Spleen (tissue), 11 donors: ENCODE data around the gene TJP3. TPM values are rescaled to one million over a fixed set of nuclear protein-coding genes. Genes with fewer than 3 reads are reported as not detected.

ENCODE experiments used
- DNase-seq: peaks from one replicate; pipeline ENCODE4 v3.0.0-alpha.2; 2020
- H3K27ac ChIP-seq, 8 donors: fragments of 200-600 bp; sonication (generic) in 7 of 8; 1 replicate in 4 of 8; 2 replicates in 4 of 8; pipeline versions ENCODE4 v1.5.0 to v1.8.0; 2016 to 2021; ENCODE audit warnings: inconsistent platforms in 4 of 8, mild to moderate bottlenecking in 4 of 8, moderate library complexity in 1 of 8
- H3K27me3 ChIP-seq, 7 donors: fragments of 200-600 bp; sonication (generic) in 6 of 7; replicated peaks in 1 of 7; 1 replicate in 4 of 7; 2 replicates in 3 of 7; pipeline versions ENCODE4 v1.5.0 to v1.8.0; 2016 to 2021; ENCODE audit warnings: inconsistent platforms in 3 of 7, mild to moderate bottlenecking in 1 of 7
- H3K36me3 ChIP-seq, 6 donors: fragments of 200-600 bp; sonication (generic) in 5 of 6; 1 replicate in 4 of 6; 2 replicates in 2 of 6; pipeline versions ENCODE4 v1.5.0 to v1.8.0; 2016 to 2021; ENCODE audit warnings: inconsistent platforms in 2 of 6
- H3K4me1 ChIP-seq, 6 donors: fragments of 200-600 bp; sonication (generic) in 5 of 6; 1 replicate in 3 of 6; 2 replicates in 3 of 6; pipeline versions ENCODE4 v1.5.0 to v1.8.0; 2016 to 2021; ENCODE audit warnings: inconsistent platforms in 3 of 6
- H3K4me3 ChIP-seq, 8 donors: fragments of 200-600 bp; sonication (generic) in 7 of 8; 1 replicate in 4 of 8; 2 replicates in 4 of 8; pipeline versions ENCODE4 v1.5.0 to v1.8.0; 2016 to 2021; ENCODE audit warnings: inconsistent platforms in 4 of 8, mild to moderate bottlenecking in 4 of 8, moderate library complexity in 2 of 8
- H3K9me3 ChIP-seq, 8 donors: fragments of 200-600 bp; sonication (generic) in 7 of 8; 1 replicate in 4 of 8; 2 replicates in 4 of 8; pipeline versions ENCODE4 v1.5.0 to v1.8.0; 2016 to 2021; ENCODE audit warnings: inconsistent platforms in 4 of 8
- POLR2A ChIP-seq, 3 donors: fragments of 450-650 bp; IDR thresholded peaks; one replicate each; pipeline ENCODE4 v1.5.1; 2017; ENCODE audit warnings: antibody characterized with exemption in 3 of 3, mild to moderate bottlenecking in 1 of 3
- POLR2AphosphoS5 ChIP-seq, 3 donors: sonication (generic); formaldehyde crosslinking; IDR thresholded peaks; one replicate each; pipeline ENCODE4 v1.5.1; 2017; ENCODE audit warnings: antibody characterized with exemption in 3 of 3
- WGBS, 5 donors: extraction: QIAGEN DNeasy Blood & Tissue Kit in 3 of 5; methylation state at CpG; one replicate each; pipeline versions ENCODE4 v1.1.5 to v1.1.7; 2013 to 2018; 5-methylcytosine and 5-hydroxymethylcytosine counted together
- intact Hi-C: fragments of 100-400 bp; cut with DNase I; formaldehyde crosslinking; loops from one replicate; pipeline ENCODE4 v1.15.0; 2023; ENCODE audit warnings: low total_unique reads
- polyA plus RNA-seq, 3 donors: library from polyadenylated mRNA; stranded (reverse); fragments of 200-250 nt; gene quantifications; one replicate each; pipeline ENCODE4 v1.2.1, GENCODE V29; 2013
- total RNA-seq, 7 donors: library from RNA; depleted of rRNA in 3 of 7; stranded (reverse); fragments of >200 nt in 3 of 7; fragmentation: NEBNext Ultra II Directional in 4 of 7; extraction: Animal tissue kit (Norgen Biotek cat#: 25700) in 4 of 7; gene quantifications; one replicate each; pipeline versions ENCODE4 v1.1.0 to v1.2.1, GENCODE V29; 2016 to 2021
- TF ChIP-seq, protein P1 (sequence below), 11 experiments: fragments of 200-600 bp in 7 of 11; fragments of 450-650 bp in 4 of 11; sonication (generic) in 4 of 11; IDR thresholded peaks in 8 of 11; conservative IDR thresholded peaks in 3 of 11; 1 replicate in 7 of 11; 2 replicates in 4 of 11; pipeline versions ENCODE4 v1.4.0 to v1.8.0; 2016 to 2021; ENCODE audit warnings: antibody characterized with exemption in 11 of 11, inconsistent platforms in 4 of 11, mild to moderate bottlenecking in 1 of 11
- donor health status: healthy with polysubstance abuse.
- donor health status: DM: no; HTN: no; CAD: no; lungs with moderate emphysema.
- donor health status: DM: no; HTN: no; CAD: no.
- donor health status: Bipolar disorder and iron deficiency.
- donor health status: healthy.
- donor health status: DM: no; HTN: no; CAD: no.
- donor health status: DM: yes; HTN: yes; CAD: no.

Gene TJP3
- total and polyA plus RNA-seq, 10 donors, result 0.39 to 9.0 (median 2.3) TPM

DNA sequence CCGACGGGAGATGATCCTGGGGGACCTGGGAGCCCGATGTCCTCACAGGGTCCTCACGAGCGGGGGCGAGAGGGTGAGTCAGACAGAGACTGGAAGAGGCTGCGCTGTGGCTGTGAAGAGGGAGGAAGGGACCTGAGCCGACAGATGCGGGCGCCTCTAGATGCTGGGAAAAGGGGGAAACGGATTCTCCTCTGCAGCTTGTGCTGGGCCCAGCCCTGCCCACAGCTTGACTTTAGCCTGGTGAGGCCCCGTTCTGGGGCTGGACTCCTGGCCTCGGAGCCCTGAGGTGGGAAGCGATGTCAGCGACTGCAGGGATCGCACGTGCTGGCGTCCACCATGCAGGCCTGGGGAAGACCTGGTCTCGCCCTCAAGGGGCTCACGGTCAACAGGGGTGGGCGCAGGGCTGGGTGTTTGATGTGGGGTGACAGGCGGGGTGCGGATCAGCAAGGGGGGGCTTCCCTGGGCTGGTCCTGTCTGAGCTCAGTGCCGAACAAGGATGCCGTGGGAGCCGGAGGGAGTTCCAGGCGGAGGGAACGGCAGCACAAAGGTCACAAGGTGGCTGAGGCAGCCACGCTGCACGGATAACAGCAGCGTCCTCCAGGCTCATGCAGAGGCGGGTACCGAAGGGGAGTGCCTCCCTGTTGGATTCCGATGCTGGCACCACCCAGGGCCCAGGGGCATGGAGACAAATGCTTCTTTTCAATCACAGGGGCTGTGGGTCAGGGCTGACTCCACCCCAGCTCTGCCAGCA, 39.7 kb upstream of the TJP3 start:
- Histone ChIP-seq H3K9me3 (no peaks in the 10 kb centered on the region), H3K27ac (peak overlapping the region in 1 of 8 donors; percentile 80), H3K27me3 (peaks cover 0 to 21% (median 0%) of the 10 kb centered on the region in 7 donors), H3K4me1 (peaks cover 33 to 77% (median 54%) of the 10 kb centered on the region in 6 donors), H3K4me3 (no peak overlapping the region), H3K36me3 (peaks cover 0 to 64% (median 11%) of the 10 kb centered on the region in 6 donors)
- TF ChIP-seq, protein P1, sequence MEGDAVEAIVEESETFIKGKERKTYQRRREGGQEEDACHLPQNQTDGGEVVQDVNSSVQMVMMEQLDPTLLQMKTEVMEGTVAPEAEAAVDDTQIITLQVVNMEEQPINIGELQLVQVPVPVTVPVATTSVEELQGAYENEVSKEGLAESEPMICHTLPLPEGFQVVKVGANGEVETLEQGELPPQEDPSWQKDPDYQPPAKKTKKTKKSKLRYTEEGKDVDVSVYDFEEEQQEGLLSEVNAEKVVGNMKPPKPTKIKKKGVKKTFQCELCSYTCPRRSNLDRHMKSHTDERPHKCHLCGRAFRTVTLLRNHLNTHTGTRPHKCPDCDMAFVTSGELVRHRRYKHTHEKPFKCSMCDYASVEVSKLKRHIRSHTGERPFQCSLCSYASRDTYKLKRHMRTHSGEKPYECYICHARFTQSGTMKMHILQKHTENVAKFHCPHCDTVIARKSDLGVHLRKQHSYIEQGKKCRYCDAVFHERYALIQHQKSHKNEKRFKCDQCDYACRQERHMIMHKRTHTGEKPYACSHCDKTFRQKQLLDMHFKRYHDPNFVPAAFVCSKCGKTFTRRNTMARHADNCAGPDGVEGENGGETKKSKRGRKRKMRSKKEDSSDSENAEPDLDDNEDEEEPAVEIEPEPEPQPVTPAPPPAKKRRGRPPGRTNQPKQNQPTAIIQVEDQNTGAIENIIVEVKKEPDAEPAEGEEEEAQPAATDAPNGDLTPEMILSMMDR (IDR thresholded peaks at IDR 0.05 in 8 of 11, conservative IDR thresholded peaks at IDR 0.05 in 3 of 11), result no peak
- TF ChIP-seq POLR2A (IDR thresholded peaks at IDR 0.05) (no peak), POLR2AphosphoS5 (IDR thresholded peaks at IDR 0.05) (no peak)
- intact Hi-C loops, result no loop called here
- no peak for DNase-seq
- 86 to 90% (median 89%) methylated on average over 26 to 34 of the region's 34 CpGs for WGBS, 5 donors

DNA sequence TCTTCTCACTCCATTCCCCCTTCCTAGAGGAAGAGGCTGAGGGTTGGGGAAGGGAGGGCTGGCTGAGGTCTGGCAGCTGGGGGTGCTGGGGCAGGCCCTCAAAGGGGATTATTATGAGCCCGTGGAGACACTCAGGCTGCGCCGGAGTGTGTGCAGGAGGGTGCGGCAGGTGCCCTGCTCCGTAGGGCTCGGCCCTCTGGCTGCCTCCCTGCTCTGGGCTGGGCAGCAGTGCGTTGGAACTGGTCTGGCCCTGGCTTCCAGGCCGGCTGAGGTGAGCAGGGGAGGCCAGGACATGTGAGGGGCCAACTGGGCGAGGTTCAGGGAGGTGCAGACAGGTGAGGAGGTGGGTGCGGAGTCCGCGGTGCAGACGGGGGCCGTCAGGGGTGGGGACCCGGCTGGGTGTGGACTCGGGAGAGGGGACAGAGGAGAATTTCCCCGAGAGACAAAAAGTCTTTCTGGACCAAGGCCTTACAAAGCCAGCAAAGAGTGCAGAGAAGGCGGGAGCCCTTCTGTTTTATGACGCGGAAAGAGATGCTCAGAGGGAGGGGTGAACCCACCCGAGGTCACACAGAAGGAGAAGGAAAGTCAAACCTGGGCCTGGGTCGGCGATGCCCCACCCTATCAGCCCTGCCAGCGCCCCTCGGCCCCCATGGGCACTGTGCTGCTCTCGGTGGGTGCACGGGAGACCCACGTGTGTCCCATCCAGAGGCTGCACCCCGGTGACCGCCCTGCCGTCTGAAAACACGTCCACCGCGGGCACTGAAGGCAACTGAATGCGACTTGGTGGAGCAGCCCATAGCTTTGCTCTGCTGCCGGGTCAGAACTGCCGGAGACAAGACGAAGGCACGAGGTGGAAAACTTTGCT, 38.9 kb upstream of the TJP3 start:
- H3K27me3 ChIP-seq, result peaks cover 0 to 21% (median 0%) of the 10 kb centered on the region in 7 donors
- peaks cover 0 to 63% (median 5%) of the 10 kb centered on the region in 6 donors for H3K36me3 ChIP-seq
- TF ChIP-seq, protein P1 (IDR thresholded peaks at IDR 0.05 in 8 of 11, conservative IDR thresholded peaks at IDR 0.05 in 3 of 11), result no peak
- TF ChIP-seq POLR2A (IDR thresholded peaks at IDR 0.05), result no peak
- no peak for TF ChIP-seq POLR2AphosphoS5 (IDR thresholded peaks at IDR 0.05)
- DNase-seq, result no peak
- peaks cover 33 to 76% (median 54%) of the 10 kb centered on the region in 6 donors for H3K4me1 ChIP-seq
- H3K4me3 ChIP-seq, result no peak overlapping the region
- peak overlapping the region in 3 of 8 donors; percentile 26 to 80 (median 77) for H3K27ac ChIP-seq
- WGBS, 5 donors, result 81 to 91% (median 88%) methylated on average over 34 to 39 of the region's 39 CpGs
- intact Hi-C loops, result no loop called here
- H3K9me3 ChIP-seq, result no peaks in the 10 kb centered on the region

DNA sequence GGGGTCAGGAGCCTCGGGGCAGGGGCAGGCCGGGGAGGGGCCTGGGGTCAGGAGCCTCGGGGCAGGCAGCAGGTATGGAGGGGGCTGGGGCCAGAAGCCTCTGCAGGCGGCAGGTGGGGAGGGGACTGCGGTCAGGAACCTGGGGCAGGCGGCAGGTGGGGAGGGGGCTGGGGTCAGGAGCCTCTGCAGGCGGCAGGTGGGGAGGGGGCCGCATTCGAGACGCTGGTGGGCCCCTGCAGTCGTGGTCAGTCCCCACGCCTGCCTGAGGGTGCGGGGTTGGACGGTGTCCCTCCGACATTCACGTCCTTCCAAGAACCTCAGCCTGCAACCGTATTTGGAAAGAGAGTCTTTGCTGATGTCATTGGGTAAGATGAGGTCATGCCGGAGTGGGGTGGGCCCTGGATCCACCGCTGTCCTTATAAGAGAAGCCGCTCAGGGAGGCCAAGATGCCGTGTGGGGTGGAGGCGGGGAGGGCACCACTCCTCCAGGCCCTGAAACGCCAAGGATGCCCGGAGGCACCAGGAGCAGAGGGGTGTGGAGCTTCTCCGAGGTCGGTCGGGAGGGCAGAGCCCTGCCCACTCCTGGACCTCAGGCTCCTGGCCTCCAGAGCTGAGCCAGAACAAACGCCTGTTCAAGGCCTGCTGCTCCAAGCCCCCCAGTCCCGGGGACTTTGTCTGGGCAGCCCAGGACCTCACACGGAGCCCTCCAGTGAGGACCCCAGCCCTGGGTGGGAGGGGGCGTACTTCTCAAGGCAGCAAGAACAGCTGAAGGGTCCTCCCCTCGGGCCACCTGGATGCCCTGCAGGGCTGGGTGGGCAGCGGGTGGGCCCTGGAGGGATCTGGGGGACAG, 38.0 kb upstream of the TJP3 start:
- Histone ChIP-seq H3K4me1 (peaks cover 31 to 67% (median 49%) of the 10 kb centered on the region in 6 donors), H3K36me3 (peaks cover 0 to 60% (median 3%) of the 10 kb centered on the region in 6 donors), H3K27me3 (peaks cover 0 to 21% (median 0%) of the 10 kb centered on the region in 7 donors), H3K9me3 (no peaks in the 10 kb centered on the region), H3K27ac (peak overlapping the region in 7 of 8 donors; percentile 41 to 80 (median 71)), H3K4me3 (peak overlapping the region in 3 of 8 donors; percentile 2 to 51 (median 31))
- intact Hi-C loops, result no loop called here
- WGBS, 5 donors, result 62 to 77% (median 69%) methylated on average over 24 to 33 of the region's 33 CpGs
- DNase-seq, result no peak
- TF ChIP-seq, protein P1 (IDR thresholded peaks at IDR 0.05 in 8 of 11, conservative IDR thresholded peaks at IDR 0.05 in 3 of 11), result no peak
- no peak for TF ChIP-seq POLR2A (IDR thresholded peaks at IDR 0.05)
- TF ChIP-seq POLR2AphosphoS5 (IDR thresholded peaks at IDR 0.05), result peak; percentile 27 to 74 (median 74)
